Stimulated activated naive CD8-positive, alpha-beta T cell treated with anti-CD3 and anti-CD28 coated beads, Interleukin-15, Interleukin-2, amounts not matched to agents 100 ng/mL and 50 ng/mL, for 24 hours (primary cell): Measurements from ENCODE around the gene VNN1.

ENCODE experiments used
- H3K27ac Mint-ChIP-seq: one replicate; pipeline ENCODE4 v1.8.0; 2021; ENCODE audit warnings: mild to moderate bottlenecking, mixed read lengths
- H3K27me3 Mint-ChIP-seq: one replicate; pipeline ENCODE4 v1.8.0; 2021; ENCODE audit warnings: mixed read lengths
- H3K36me3 Mint-ChIP-seq: one replicate; pipeline ENCODE4 v1.8.0; 2021; ENCODE audit warnings: low read depth, mixed read lengths
- H3K4me1 Mint-ChIP-seq: one replicate; pipeline ENCODE4 v1.8.0; 2021; ENCODE audit warnings: low read depth, mixed read lengths
- H3K4me3 Mint-ChIP-seq: one replicate; pipeline ENCODE4 v1.8.0; 2021; ENCODE audit warnings: mild to moderate bottlenecking, mixed read lengths
- H3K9me3 Mint-ChIP-seq: one replicate; pipeline ENCODE4 v1.8.0; 2021; ENCODE audit warnings: mixed read lengths

VNN1 gene

DNA sequence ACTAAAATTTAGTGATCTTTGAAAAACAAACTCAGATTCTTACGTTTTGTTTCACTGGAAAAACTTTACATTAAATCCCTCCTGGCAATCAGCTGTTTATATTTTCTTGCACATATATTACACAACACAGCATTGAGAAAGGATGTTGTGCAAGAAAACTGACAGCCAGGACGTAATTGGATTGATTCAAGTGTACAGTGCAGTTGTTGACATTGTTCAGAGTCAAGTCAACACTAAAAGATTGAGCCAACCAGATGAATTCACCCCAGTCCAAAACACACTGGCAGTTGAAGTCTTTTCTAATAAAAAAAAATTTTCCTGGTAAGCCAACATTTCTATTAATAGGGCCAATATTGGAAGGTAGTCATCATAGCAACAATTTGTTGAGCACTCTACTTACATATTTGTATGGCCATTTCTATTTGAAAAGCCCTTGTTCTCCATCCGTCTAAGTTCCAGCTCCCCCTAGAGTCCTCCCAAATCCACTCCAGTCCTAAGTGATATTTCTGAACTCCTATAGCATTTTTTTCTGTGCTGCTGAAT is 20.9 kb upstream of the VNN1 start:
- peaks cover 15% of the 10 kb centered on the region for H3K4me1 Mint-ChIP-seq
- no peak overlapping the region for H3K27ac Mint-ChIP-seq
- H3K36me3 Mint-ChIP-seq: peaks cover 4% of the 10 kb centered on the region
- H3K9me3 Mint-ChIP-seq: peaks cover 14% of the 10 kb centered on the region
- H3K27me3 Mint-ChIP-seq: no peaks in the 10 kb centered on the region
- no peak overlapping the region for H3K4me3 Mint-ChIP-seq

DNA sequence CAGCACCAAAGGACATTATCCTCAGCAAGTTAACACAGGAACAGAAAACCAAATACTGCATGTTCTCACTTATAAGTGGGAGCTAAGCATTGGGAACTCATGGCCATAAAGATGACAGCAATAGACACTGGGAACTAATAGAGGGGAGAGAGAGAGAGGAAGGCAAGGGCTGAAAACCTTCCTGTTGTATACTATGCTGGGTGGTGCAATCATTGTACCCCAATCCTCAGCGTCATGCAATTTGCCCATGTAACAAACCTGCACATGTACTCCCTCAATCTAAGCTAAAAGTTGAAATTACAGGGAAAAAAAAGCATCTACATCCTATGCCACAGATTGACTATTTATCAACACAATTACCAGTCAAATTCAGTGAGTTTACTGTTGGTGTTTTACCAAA is 20.0 kb upstream of the VNN1 start:
- Mint-ChIP-seq H3K36me3 (no peaks in the 10 kb centered on the region), H3K4me1 (peaks cover 15% of the 10 kb centered on the region), H3K27me3 (no peaks in the 10 kb centered on the region), H3K9me3 (peaks cover 8% of the 10 kb centered on the region), H3K4me3 (no peak overlapping the region), H3K27ac (no peak overlapping the region)

DNA sequence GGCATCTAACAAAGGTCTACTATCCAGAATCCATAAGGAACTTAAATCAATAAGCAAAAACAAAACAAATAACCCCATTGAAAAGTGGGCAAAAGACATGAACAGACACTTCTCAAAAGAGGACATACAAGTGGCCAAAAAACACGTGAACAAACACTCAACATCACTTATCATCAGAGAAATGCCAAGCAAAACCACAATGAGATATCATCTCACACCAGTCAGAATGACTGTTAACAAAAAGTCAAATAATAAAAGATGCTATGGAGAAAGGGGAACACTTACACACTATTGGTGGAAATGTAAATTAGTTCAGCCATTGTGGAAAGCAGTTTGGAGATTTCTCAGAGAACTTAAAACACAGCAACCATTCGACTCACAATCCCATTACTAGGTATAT is 19.4 kb upstream of the VNN1 start:
- Mint-ChIP-seq H3K36me3 (no peaks in the 10 kb centered on the region), H3K4me3 (no peak overlapping the region), H3K4me1 (peaks cover 15% of the 10 kb centered on the region), H3K27ac (no peak overlapping the region), H3K9me3 (peaks cover 3% of the 10 kb centered on the region), H3K27me3 (no peaks in the 10 kb centered on the region)

DNA sequence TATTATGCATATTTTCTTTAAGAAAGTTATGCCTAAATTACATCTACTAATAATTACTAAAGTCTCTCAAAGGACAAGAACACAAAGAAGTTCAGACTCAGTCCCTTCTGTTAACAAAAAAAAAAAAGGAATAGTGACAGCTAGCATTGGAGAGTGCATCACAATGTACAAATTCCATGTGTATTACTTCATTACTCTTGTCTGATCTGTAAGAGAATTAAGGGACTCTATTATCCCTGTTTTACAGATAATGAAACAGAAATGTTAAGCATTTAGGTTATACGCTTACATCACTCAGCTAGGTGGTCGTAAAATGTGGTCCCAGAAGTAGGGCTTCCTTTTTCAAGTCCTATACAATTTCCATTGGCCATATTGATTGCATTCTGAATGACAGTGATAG is 17.2 kb upstream of the VNN1 start:
- Mint-ChIP-seq H3K27ac (no peak overlapping the region), H3K36me3 (no peaks in the 10 kb centered on the region), H3K4me1 (peaks cover 7% of the 10 kb centered on the region), H3K9me3 (no peaks in the 10 kb centered on the region), H3K27me3 (no peaks in the 10 kb centered on the region), H3K4me3 (no peak overlapping the region)

DNA sequence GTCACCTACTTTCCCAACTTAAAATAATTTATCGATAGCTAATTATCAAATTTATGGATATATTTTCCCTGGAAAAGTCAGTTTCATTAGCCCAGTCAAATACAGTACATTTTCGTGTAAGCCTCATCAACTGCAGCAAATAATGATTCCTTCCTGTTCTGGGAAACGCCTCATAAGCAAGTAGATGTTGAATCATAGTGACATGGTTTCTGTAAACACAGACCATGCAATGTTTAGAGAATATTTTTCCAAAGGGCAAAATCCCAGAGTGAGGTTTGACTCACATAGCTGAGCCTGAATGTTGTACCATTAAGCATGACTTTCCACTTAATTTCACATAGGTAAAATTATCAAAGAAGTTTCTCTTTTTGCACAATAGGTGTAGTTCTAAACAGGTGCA is 16.7 kb upstream of the VNN1 start:
- no peaks in the 10 kb centered on the region for H3K27me3 Mint-ChIP-seq

DNA sequence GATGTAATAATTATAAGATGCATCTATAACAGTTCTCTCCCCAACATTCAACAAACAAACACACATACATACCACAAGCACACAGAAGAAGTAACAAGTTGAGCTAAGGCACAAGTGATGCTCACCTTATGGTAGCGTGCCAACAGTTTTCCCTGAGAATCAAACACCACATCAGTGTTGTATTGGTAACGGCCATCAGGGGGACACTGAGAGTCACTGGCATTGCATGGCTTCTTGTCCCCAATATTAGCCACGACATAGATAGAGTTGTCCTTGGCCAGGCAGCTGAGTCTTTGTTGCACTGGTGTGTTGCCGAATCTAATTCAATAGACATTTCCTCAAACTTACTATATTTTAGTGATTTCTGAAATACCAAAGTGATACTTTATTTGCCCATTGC is 14.8 kb upstream of the VNN1 start:
- Mint-ChIP-seq H3K4me1 (peaks cover 8% of the 10 kb centered on the region), H3K4me3 (no peak overlapping the region), H3K9me3 (no peaks in the 10 kb centered on the region), H3K27ac (no peak overlapping the region), H3K36me3 (no peaks in the 10 kb centered on the region), H3K27me3 (no peaks in the 10 kb centered on the region)

More for the DNA sequence above, 16.7 kb upstream of the VNN1 start:
- H3K36me3 Mint-ChIP-seq: no peaks in the 10 kb centered on the region
- H3K4me1 Mint-ChIP-seq: peaks cover 8% of the 10 kb centered on the region
- H3K27ac Mint-ChIP-seq: no peak overlapping the region
- no peak overlapping the region for H3K4me3 Mint-ChIP-seq
- H3K9me3 Mint-ChIP-seq: no peaks in the 10 kb centered on the region

DNA sequence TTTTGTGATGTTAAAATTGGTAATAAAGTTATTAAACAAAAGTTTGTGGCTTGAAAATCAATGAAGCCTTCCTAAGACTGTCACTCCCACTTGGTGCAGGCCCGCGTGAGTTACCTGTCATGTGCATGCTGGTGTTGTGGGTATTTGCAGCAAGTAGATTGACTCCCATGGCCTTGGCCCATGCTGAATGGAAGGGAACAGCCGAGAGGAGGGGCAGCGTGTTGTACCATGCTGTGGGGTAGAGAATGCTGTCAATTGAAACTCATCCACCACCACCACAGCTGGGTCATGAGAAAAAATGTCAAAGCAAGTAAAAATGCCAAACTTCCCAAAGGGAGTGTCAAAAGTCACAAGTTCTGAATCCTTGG is 12.7 kb upstream of the VNN1 start:
- Mint-ChIP-seq H3K9me3 (no peaks in the 10 kb centered on the region), H3K4me1 (peaks cover 8% of the 10 kb centered on the region), H3K36me3 (no peaks in the 10 kb centered on the region), H3K27ac (no peak overlapping the region), H3K4me3 (no peak overlapping the region), H3K27me3 (no peaks in the 10 kb centered on the region)

DNA sequence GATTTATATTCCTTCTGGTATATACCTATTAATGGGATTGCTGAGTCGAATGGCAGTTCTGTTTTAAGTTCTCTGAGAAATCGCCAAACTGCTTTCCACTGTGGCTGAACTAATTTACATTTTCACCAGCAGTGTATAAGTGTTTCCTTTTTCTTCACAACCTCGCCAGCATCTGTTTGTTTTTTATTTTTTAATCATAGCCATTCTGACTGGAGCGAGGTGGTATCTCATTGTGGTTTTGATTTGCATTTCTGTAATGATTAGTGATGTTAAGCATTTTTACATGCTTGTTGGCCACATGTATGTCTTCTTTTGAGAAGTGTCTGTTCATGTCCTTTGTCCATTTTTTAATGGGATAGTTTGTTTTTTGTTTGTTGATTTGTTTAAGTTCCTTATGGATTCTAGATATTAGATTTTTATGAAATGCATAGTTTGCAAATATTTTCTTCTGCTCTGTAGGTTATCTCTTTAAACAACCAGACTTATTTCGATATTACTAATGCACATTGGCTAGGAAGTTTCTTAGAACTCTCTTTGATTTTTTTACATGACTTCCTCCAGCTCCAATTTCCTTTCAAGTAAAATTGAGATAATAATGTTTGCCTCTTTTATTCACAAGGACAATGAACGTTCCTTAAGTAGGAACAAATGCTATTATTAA is 12.2 kb upstream of the VNN1 start:
- Mint-ChIP-seq H3K4me3 (no peak overlapping the region), H3K27me3 (no peaks in the 10 kb centered on the region), H3K27ac (no peak overlapping the region), H3K36me3 (no peaks in the 10 kb centered on the region), H3K9me3 (no peaks in the 10 kb centered on the region), H3K4me1 (peaks cover 8% of the 10 kb centered on the region)

DNA sequence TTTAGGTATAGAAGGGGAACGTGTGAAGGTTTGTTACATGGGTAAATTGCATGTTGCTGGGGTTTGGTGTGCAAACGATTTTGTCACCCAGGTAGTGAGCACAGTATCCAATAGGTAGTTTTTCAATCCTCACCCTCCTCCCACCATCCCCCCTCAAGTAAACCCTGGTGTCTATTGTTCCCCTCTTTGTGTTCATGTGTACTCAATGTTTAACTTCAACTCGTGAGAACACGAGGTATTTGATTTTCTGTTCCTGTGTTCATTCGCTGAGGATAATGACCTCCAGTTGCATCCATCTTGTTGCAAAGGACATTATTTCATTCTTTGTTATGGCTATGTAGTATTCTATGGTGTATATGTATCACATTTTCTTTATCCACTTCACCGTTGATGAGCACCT is 11.6 kb upstream of the VNN1 start:
- no peak overlapping the region for H3K27ac Mint-ChIP-seq
- H3K4me1 Mint-ChIP-seq: peaks cover 8% of the 10 kb centered on the region
- H3K9me3 Mint-ChIP-seq: no peaks in the 10 kb centered on the region
- H3K4me3 Mint-ChIP-seq: no peak overlapping the region
- no peaks in the 10 kb centered on the region for H3K27me3 Mint-ChIP-seq
- H3K36me3 Mint-ChIP-seq: no peaks in the 10 kb centered on the region

DNA sequence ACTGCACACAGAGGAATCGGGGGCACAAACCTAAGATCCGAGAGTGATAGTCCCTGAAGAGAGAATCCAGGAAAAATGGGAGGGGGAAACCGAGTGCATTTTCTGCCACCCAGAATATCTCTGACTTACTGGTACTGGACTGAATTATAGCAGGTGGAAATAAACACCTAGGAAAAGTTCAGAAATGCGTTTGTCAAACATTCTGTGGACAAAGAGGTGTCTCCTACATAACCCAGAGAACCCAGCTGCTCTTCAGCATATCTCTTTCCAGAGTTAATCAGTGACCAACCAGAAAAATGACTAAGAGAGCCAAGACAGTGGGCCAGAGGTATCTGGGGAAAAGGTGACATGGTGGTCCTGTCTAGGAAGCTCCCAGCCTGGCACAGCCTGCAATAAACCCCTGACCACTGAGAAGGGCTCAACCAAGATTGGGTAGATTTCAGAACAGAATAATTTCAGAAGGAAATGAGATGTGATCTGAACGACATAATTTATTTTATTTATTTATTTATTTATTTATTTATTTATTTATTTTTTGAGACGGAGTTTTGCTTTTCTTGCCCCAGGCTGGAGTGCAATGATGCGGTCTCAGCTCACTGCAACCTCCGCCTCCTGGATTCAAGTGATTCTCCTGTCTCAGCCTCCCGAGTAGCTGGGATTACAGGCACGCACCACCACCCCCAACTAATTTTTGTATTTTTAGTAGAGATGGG is 6.0 kb upstream of the VNN1 start:
- no peaks in the 10 kb centered on the region for H3K9me3 Mint-ChIP-seq
- no peak overlapping the region for H3K27ac Mint-ChIP-seq
- H3K27me3 Mint-ChIP-seq: peaks cover 4% of the 10 kb centered on the region
- H3K4me1 Mint-ChIP-seq: no peaks in the 10 kb centered on the region
- no peak overlapping the region for H3K4me3 Mint-ChIP-seq
- no peaks in the 10 kb centered on the region for H3K36me3 Mint-ChIP-seq

DNA sequence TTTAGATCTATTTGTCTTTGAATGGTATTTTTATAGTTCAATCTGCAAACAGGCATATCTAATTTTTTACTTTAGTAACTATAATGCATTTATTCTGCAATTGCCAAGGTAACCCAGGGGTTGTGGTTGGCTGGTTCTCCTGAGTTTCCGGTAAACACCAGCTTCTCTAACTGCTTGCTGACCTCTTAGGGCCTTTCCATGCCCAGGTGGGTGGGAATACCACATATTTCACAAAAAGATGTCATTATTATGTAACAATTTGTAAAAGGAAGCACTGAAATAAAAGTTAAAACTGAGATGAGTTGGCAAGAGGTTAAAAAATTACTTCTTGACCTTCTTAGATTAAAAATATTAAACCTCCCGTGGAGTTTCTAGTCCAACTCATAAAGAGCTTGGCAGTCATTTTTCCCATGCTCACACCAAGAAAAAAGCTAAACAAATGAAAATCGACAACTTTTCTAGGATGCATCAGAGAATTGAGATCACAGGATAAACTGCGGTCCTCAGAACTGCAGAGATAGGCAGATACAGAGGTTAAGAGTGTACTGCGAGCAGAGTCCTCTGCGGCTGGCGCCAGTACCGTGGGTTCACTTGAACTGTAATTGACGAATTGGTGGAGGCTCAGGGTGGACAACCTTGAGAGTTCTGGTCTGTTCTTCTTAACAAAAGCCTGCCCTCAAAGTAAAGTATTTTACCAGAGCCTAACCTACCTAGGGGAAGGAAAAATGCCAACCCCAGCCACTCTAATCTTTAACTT is 2.2 kb upstream of the VNN1 start:
- H3K27ac Mint-ChIP-seq: no peak overlapping the region

DNA sequence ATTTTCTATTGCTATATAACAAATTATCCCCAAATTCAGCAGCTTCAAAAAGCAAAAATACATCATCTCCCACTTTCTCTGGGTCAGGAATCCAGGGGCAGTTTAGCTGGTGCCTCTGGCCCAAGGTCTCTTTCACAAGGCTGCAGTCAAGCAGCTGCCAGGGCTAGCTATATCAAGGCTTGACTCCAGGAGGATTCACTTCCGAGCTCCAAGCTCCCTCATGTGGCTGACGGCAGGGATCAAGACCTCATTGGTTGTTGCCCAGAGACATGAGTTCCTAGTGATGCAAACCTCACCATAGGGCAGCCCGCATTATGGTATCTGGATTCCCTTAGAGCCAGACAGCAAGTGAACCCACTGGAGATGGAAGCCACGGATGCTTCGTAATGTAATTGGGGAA is 1.3 kb upstream of the VNN1 start:
- no peak overlapping the region for H3K4me3 Mint-ChIP-seq
- no peaks in the 10 kb centered on the region for H3K9me3 Mint-ChIP-seq
- H3K27me3 Mint-ChIP-seq: peaks cover 12% of the 10 kb centered on the region
- peaks cover 5% of the 10 kb centered on the region for H3K4me1 Mint-ChIP-seq
- H3K36me3 Mint-ChIP-seq: no peaks in the 10 kb centered on the region
- H3K27ac Mint-ChIP-seq: no peak overlapping the region

More for the DNA sequence above, 2.2 kb upstream of the VNN1 start:
- H3K36me3 Mint-ChIP-seq: no peaks in the 10 kb centered on the region
- H3K9me3 Mint-ChIP-seq: no peaks in the 10 kb centered on the region
- H3K4me1 Mint-ChIP-seq: peaks cover 5% of the 10 kb centered on the region
- H3K27me3 Mint-ChIP-seq: peaks cover 12% of the 10 kb centered on the region
- no peak overlapping the region for H3K4me3 Mint-ChIP-seq

DNA sequence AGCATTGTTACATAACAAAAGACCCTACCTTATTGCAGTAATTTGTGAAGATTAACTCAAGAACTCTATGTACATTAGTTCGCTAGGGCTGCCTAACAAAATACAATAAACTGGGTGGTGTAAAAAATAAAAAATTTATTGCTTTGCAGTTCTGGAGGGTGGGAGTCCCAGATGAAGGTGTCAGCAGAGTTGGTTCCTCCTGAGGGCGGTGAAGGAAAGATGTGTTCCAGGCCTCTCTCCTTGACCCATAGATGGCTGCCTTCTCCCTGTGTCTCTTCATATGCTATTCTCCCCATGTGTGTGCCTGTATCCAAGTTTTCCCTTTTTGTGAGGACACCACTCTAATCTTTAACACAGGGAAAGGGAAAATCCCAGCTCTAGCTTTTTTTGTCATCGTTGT is 305 bp upstream of the VNN1 start:
- Mint-ChIP-seq H3K27ac (no peak overlapping the region), H3K4me1 (peaks cover 5% of the 10 kb centered on the region)

DNA sequence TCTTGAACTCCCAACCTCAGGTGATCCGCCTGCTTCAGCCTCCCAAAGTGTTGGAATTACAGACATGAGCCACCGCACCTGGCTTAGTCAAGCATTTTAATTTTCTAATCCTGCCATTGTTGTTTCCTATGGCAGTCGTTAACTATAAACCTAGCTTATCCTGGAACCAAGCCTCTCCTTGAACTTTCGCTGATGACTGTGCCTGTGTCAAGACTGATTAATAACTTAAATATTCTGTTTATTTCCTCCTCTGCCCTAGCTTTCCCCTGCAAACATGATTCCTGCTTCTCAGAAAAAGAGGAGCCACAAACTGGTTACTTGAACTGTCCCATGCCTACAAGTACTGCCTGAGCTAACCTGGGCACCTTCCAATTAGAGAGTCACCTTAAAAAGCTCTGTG is 1.5 kb downstream of the VNN1 start:
- Mint-ChIP-seq H3K27me3 (peaks cover 15% of the 10 kb centered on the region), H3K4me3 (no peak overlapping the region), H3K36me3 (no peaks in the 10 kb centered on the region), H3K9me3 (no peaks in the 10 kb centered on the region), H3K27ac (no peak overlapping the region), H3K4me1 (peaks cover 5% of the 10 kb centered on the region)

More for the DNA sequence above, 305 bp upstream of the VNN1 start:
- peaks cover 12% of the 10 kb centered on the region for H3K27me3 Mint-ChIP-seq
- no peaks in the 10 kb centered on the region for H3K36me3 Mint-ChIP-seq
- no peaks in the 10 kb centered on the region for H3K9me3 Mint-ChIP-seq
- no peak overlapping the region for H3K4me3 Mint-ChIP-seq

DNA sequence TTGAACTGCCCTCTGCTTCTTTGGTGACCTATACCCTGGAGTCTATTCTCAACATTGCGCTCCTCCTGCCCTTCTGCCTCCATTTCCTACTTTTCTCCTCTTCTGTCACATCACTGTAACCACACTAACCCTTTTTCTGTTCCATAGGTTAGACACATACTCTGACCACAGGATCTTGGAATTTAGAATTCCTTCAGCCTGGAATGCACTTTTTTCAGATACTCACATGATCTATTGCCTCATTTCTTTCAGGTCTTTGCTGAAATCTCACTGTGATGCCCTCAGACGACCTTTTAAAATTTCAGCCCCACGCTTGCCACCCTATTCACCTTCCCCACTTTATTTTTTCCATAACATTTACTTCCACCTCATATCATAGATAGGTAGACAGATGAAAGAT is 5.1 kb downstream of the VNN1 start:
- Mint-ChIP-seq H3K9me3 (peaks cover 11% of the 10 kb centered on the region), H3K36me3 (peaks cover 6% of the 10 kb centered on the region), H3K27ac (no peak overlapping the region), H3K4me3 (no peak overlapping the region), H3K27me3 (peaks cover 31% of the 10 kb centered on the region), H3K4me1 (peaks cover 4% of the 10 kb centered on the region)
